NCI-H526 treated with DMSO at 0.1 percent for 48 hours (cell line): ENCODE results near the gene PLXNC1.

Source experiments
- DNase-seq: peaks from one replicate; lab custom pipeline; 2025; lab: John Stamatoyannopoulos, UW

Gene PLXNC1

GRCh38 chr12:94242901-94243300 lies 94.5 kb downstream of the PLXNC1 start:
- no peak for DNase-seq

GRCh38 chr12:94244165-94245133 lies 96.1 kb downstream of the PLXNC1 start:
- DNase-seq: no peak

GRCh38 chr12:94245631-94246383 lies 97.4 kb downstream of the PLXNC1 start:
- DNase-seq: no peak

GRCh38 chr12:94247246-94247645 lies 98.9 kb downstream of the PLXNC1 start:
- no peak for DNase-seq

- no peak for DNase-seq
These were observed 100.2 kb downstream of the PLXNC1 start for GRCh38 chr12:94248582-94248981.

DNA sequence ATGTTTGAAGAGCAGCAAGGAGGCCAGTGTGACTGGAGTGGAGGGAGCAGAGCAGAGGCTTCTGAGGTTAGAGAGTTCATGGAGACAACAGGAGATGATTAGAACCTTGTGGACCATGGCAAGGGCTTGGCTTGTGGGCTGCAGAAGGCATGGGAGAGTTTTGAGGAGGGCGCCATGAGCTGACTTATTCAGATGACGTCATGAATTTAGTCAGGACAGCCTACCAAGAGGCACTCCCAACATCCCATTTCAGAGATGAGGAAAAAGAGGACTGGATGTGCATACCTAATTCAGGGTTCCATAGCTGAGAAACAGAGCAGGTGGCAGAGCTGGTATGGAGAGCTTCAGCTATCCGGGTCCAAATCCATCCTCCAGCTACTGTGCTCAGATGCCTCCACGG lies 101.8 kb downstream of the PLXNC1 start:
- no peak for DNase-seq

DNA sequence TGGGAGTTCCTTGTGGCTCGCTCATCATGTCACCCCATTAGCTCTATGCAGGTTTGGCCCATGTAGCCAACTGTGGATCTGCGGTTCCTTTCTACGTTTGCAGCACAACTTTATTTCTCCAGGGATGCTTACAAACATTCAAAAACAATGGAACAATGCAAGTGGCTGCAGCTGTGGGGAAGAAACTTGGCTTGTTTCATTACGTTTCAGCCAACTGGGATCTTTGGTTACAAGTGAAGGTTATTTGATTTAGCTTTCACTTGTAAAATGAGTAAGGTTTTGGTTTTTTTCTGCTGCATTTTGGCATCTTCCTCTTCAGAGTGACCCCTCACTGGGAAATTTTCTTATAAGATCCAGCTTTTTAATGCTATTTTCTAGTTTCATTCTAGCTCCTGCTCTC lies 105.9 kb downstream of the PLXNC1 start:
- DNase-seq: no peak

GRCh38 chr12:94255006-94255405 lies 106.6 kb downstream of the PLXNC1 start:
- no peak for DNase-seq

- no peak for DNase-seq
These were observed 107.1 kb downstream of the PLXNC1 start for GRCh38 chr12:94255428-94255827.

GRCh38 chr12:94258593-94258992 lies 110.2 kb downstream of the PLXNC1 start:
- no peak for DNase-seq

DNA sequence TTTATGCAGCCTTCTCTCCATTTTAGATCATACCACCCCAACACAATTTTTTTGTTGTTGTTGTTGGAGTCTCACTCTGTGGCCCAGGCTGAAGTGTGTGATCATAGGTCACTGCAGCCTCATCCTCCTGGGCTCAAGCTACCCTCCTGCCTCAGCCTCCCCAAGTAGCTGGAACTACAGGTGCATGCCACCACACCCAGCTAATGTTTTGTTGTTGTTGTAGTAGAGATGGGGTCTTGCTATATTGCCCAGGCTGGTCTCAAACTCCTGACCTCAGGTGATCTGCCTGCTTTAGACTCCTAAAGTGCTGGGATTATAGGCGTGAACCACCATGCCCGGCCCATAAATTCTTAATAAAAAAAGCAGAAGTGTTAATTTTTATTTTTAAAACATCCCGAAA lies 111.6 kb downstream of the PLXNC1 start:
- no peak for DNase-seq

GRCh38 chr12:94260717-94261116 lies 112.3 kb downstream of the PLXNC1 start:
- DNase-seq: no peak

GRCh38 chr12:94261119-94261518 lies 112.7 kb downstream of the PLXNC1 start:
- DNase-seq: no peak

- no peak for DNase-seq
These were observed 113.4 kb downstream of the PLXNC1 start for GRCh38 chr12:94261786-94262185.

- no peak for DNase-seq
These were observed 114.0 kb downstream of the PLXNC1 start for GRCh38 chr12:94262228-94263010.

GRCh38 chr12:94263011-94263811 lies 114.8 kb downstream of the PLXNC1 start:
- no peak for DNase-seq

DNA sequence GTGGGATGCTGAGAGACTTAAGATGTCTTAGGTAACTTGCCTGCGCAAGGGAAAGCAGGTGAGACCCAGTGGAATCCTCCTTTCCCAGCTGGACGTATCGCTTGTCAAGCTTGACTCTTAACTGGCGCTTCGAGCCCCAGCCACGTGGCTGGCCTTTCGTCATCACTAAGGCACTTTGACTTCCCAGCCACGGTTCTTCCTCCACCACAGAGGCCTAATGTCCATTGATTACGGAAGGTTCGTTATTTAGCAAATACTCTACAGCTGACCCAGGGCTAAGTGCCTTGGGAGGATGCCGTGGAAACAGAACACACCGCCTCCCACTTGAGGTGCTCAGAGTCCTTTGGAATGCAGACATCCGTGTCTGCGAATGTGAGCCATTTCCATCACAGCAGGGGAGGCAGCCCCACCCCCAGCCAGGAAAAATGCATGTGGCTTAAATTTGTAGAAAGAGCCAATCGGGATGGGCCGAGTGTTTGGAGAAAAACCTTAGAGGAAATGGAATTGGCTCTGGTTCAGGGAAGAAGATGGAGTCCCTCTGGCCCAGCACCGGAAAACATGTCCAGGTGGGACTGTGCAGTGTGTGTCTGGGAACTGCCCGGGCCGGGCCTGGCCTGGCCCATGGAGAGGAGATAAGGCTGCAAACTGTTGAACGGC lies 115.7 kb downstream of the PLXNC1 start:
- DNase-seq: no peak

DNA sequence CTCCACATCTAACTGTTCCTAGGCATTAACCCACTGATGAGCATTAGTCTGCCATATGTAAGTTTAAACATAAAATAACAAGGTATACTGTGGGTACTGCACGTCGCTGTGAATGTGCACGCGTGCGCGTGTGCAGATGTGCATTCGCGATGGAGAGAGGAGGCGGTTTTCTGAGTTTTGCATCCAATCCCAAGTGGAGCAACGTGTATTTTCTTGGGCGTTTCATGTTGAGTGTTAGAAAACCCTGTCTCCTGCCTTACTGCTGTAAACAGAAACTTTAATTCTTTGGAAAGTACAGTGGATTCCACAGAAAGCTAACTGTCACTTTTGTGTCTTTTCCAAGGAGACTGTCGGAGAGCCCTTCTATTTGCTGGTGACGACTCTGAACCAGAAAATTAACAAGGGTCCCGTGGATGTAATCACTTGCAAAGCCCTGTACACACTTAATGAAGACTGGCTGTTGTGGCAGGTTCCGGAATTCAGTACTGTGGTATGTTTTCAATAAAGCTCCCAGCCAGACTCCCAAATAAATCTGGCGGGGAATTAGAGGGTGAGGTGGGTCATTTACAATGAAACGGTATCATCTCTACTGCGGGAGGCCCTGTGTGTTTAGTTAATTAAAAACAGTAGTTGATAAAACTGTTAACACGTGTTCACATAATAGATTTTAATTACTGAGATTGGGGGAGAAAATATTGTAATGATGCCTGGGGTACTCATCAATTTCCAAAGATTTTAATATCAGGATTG lies 116.5 kb downstream of the PLXNC1 start:
- DNase-seq: no peak

- DNase-seq: no peak
These were observed 117.2 kb downstream of the PLXNC1 start for GRCh38 chr12:94265539-94265938.
